Subcutaneous adipose tissue (tissue), 4 donors: Measurements from ENCODE around the gene TAMALIN. TPM values are rescaled to one million over a fixed set of nuclear protein-coding genes. Genes with fewer than 3 reads are reported as not detected.

ENCODE experiments used
- total RNA-seq, 4 donors: library from RNA; depleted of rRNA; stranded (reverse); fragments of >200 nt; gene quantifications; one replicate each; pipeline ENCODE4 v1.1.0, GENCODE V29; 2016
- TF ChIP-seq, protein P1 (sequence below): fragments of 450-650 bp; IDR thresholded peaks from one replicate; pipeline ENCODE4 v1.5.1; 2016; ENCODE audit warnings: low read depth, mild to moderate bottlenecking, control low read depth, antibody characterized with exemption, moderate library complexity

Gene TAMALIN
- total RNA-seq, 4 donors from 2014 or later: 9.0 to 64.6 (median 20.1) TPM

- TF ChIP-seq, protein P1, sequence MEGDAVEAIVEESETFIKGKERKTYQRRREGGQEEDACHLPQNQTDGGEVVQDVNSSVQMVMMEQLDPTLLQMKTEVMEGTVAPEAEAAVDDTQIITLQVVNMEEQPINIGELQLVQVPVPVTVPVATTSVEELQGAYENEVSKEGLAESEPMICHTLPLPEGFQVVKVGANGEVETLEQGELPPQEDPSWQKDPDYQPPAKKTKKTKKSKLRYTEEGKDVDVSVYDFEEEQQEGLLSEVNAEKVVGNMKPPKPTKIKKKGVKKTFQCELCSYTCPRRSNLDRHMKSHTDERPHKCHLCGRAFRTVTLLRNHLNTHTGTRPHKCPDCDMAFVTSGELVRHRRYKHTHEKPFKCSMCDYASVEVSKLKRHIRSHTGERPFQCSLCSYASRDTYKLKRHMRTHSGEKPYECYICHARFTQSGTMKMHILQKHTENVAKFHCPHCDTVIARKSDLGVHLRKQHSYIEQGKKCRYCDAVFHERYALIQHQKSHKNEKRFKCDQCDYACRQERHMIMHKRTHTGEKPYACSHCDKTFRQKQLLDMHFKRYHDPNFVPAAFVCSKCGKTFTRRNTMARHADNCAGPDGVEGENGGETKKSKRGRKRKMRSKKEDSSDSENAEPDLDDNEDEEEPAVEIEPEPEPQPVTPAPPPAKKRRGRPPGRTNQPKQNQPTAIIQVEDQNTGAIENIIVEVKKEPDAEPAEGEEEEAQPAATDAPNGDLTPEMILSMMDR: no peak
Measured at GRCh38 chr12:52003591-52003990, 3.2 kb upstream of the TAMALIN start.

GRCh38 chr12:52004042-52004648 is 2.6 kb upstream of the TAMALIN start:
- TF ChIP-seq, protein P1: no peak

- TF ChIP-seq, protein P1: no peak
Measured at GRCh38 chr12:52005218-52005902, 1.4 kb upstream of the TAMALIN start.

- TF ChIP-seq, protein P1: no peak
Measured at GRCh38 chr12:52005903-52006703, 643 bp upstream of the TAMALIN start.

DNA sequence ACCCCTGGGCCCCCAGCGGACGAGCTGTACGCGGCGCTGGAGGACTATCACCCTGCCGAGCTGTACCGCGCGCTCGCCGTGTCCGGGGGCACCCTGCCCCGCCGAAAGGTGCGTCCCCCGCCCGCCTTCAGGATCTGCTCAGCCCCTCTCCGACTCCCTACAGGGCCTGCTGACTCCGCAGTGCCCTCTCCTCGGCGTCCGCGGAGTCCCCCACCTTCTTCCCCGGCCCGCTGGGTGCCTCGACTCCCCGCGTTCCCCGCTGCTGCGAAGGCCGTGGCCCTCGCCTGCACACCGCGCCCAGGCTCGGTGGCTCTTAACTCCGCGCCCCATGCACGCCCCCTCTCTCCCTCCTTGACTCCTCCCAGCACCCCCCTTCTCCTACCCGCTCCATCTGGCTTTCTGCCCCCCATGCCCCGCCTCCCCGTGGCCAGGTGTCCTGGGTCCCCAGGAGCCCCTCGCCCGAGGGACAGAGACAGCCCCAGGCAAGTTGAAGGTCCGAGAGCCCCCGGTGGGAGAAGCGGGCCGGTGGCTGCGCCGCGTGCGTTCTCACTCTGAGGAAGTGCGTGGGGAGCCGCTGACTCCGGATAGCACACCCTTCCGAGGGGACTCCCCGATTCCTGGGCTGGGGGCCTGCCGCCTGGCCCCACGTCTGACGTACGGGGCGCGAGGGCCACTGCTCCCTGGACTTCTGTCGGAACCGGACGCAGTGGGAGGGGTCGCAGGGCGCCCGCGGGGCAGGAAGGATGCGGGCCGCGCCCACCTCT is 594 bp downstream of the TAMALIN start:
- TF ChIP-seq, protein P1: no peak

DNA sequence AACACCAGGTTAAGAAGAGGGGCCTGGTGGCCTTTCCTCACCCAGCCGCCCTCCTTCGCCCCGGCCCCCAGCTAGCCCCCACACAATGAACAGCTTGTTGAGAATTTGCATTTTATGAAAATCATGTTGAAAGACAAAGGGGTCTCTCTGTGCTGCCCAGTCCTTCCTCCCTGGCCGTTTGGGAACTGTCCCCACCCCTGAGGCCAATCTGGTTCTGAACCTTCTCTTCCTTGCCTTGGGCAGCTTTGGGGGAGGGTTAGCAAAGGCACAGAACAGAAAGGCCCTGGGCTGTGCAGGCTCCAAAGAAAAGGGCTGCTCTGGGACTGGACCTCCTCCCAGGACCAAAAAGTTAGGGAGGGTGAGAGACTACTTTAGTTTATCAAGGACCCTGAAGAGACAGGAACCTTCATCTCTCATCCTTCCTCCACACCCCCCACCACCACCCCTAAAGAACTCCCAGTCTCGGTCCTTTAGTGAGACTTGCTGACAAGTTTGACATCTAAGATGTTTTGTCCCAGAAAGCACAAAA is 1.3 kb downstream of the TAMALIN start:
- TF ChIP-seq, protein P1: no peak
